Right renal pelvis (tissue), 4 donors: ENCODE measurements around the gene TM4SF18. TPM values are rescaled to one million over a fixed set of nuclear protein-coding genes. Genes with fewer than 3 reads are reported as not detected.
"Not testable (repeated sequence)": the region's sequence is repeated elsewhere in the genome, so short reads cannot be mapped to it uniquely, and the experiment has no call there.

Experiments used
- DNase-seq, 4 donors: peaks; one replicate each; pipeline ENCODE4 v3.0.0-alpha.2; 2013; ENCODE audit warnings: low read depth in 4 of 4, low spot score in 3 of 4, missing footprints in 1 of 4
- polyA plus RNA-seq, 4 donors: library from polyadenylated mRNA; unstranded; fragments of 120-200 nt; gene quantifications; one replicate each; pipeline ENCODE4 v1.2.1, GENCODE V29; 2013; ENCODE audit not compliant: insufficient read length in 4 of 4

TM4SF18 gene
- polyA plus RNA-seq, 4 donors: 23.4 to 35.6 (median 32.7) TPM

- no peak for DNase-seq
Observed at GRCh38 chr3:149368674-149369497, 35.5 kb upstream of the TM4SF18 start.

- no peak for DNase-seq
Observed at GRCh38 chr3:149368201-149368673, 34.8 kb upstream of the TM4SF18 start.

GRCh38 chr3:149366941-149367840 lies 33.8 kb upstream of the TM4SF18 start:
- DNase-seq: no peak

GRCh38 chr3:149366031-149366430 lies 32.6 kb upstream of the TM4SF18 start:
- no peak for DNase-seq

- DNase-seq: no peak
Observed at GRCh38 chr3:149364624-149365023, 31.2 kb upstream of the TM4SF18 start.

- no peak for DNase-seq
Observed at GRCh38 chr3:149363053-149363452, 29.6 kb upstream of the TM4SF18 start.

GRCh38 chr3:149362366-149362765 lies 28.9 kb upstream of the TM4SF18 start:
- no peak for DNase-seq

GRCh38 chr3:149356630-149357029 lies 23.2 kb upstream of the TM4SF18 start:
- no peak for DNase-seq

- DNase-seq: no peak
Observed at GRCh38 chr3:149356044-149356592, 22.7 kb upstream of the TM4SF18 start.

GRCh38 chr3:149353581-149354184 lies 20.2 kb upstream of the TM4SF18 start:
- DNase-seq: no peak

- no peak for DNase-seq
Observed at GRCh38 chr3:149352556-149352955, 19.1 kb upstream of the TM4SF18 start.

GRCh38 chr3:149343951-149344350 lies 10.5 kb upstream of the TM4SF18 start:
- DNase-seq: no peak

- no peak for DNase-seq
Observed at GRCh38 chr3:149342413-149343380, 9.3 kb upstream of the TM4SF18 start.

- DNase-seq: no peak
Observed at GRCh38 chr3:149340310-149340933, 7.0 kb upstream of the TM4SF18 start.

- DNase-seq: no peak
Observed at GRCh38 chr3:149339931-149340309, 6.5 kb upstream of the TM4SF18 start.

- DNase-seq: not testable (repeated sequence)
Observed at GRCh38 chr3:149337486-149337885, 4.0 kb upstream of the TM4SF18 start.

- DNase-seq: no peak
Observed at GRCh38 chr3:149336925-149337324, 3.5 kb upstream of the TM4SF18 start.

- no peak for DNase-seq
Observed at GRCh38 chr3:149332771-149333170, 665 bp downstream of the TM4SF18 start.

- no peak for DNase-seq
Observed at GRCh38 chr3:149332227-149332765, 1.1 kb downstream of the TM4SF18 start.
